GM12891 (cell line): ENCODE data around the gene FNDC3B.

Source experiments
- DNase-seq: peaks from one replicate; pipeline ENCODE4 v3.0.0; 2011; ENCODE audit warnings: low spot score; ENCODE audit not compliant: insufficient read length
- FAIRE-seq: peaks from 2 replicates; lab custom pipeline; 2011; peaks lifted over from hg19 to GRCh38; lab: Jason Lieb, UNC
- PAX5 ChIP-seq: IDR thresholded peaks from 2 replicates; pipeline ENCODE4 v1.6.1; 2011; ENCODE audit warnings: low read length, moderate library complexity, mild to moderate bottlenecking; ENCODE audit not compliant: insufficient read depth, severe bottlenecking
- POLR2A ChIP-seq: IDR thresholded peaks from 2 replicates; pipeline ENCODE4 v1.6.1; 2011; ENCODE audit warnings: low read depth, low read length, control low read depth
- POLR2AphosphoS5 ChIP-seq: IDR thresholded peaks from 2 replicates; pipeline ENCODE4 v1.6.1; 2011; ENCODE audit warnings: low read depth, low read length, control low read depth
- POU2F2 ChIP-seq: IDR thresholded peaks from 2 replicates; pipeline ENCODE4 v1.6.1; 2011; ENCODE audit warnings: low read depth, mild to moderate bottlenecking, control low read depth, low read length, moderate library complexity
- SPI1 ChIP-seq: IDR thresholded peaks from 2 replicates; pipeline ENCODE4 v1.6.1; 2011; ENCODE audit warnings: low read depth, low read length, control low read depth
- TAF1 ChIP-seq: IDR thresholded peaks from 2 replicates; pipeline ENCODE4 v1.6.1; 2011; ENCODE audit warnings: low read depth, low read length, control low read depth

The FNDC3B gene

GRCh38 chr3:172097585-172097984 lies 58.2 kb downstream of the FNDC3B start:
- DNase-seq (no peak), FAIRE-seq (no peak)
- no peak for TF ChIP-seq POU2F2
- TF ChIP-seq POLR2AphosphoS5 = no peak
- TF ChIP-seq TAF1 = no peak
- TF ChIP-seq SPI1 = no peak
- TF ChIP-seq POLR2A = no peak
- TF ChIP-seq PAX5 = no peak

- TF ChIP-seq PAX5 (no peak), SPI1 (no peak), TAF1 (no peak), POLR2A (no peak), POLR2AphosphoS5 (no peak), POU2F2 (no peak)
- FAIRE-seq (no peak), DNase-seq (no peak)
Measured at GRCh38 chr3:172098698-172099494, 59.5 kb downstream of the FNDC3B start.

- FAIRE-seq = no peak
Measured at GRCh38 chr3:172099495-172099808, 60.1 kb downstream of the FNDC3B start.

GRCh38 chr3:172100482-172100881 lies 61.1 kb downstream of the FNDC3B start:
- TF ChIP-seq SPI1 = no peak
- no peak for TF ChIP-seq PAX5
- TF ChIP-seq TAF1 = no peak
- no peak for TF ChIP-seq POU2F2
- no peak for TF ChIP-seq POLR2AphosphoS5
- no peak for TF ChIP-seq POLR2A
- DNase-seq = no peak
- no peak for FAIRE-seq

More at GRCh38 chr3:172099495-172099808, 60.1 kb downstream of the FNDC3B start:
- DNase-seq = no peak
- no peak for TF ChIP-seq PAX5
- TF ChIP-seq POU2F2 = no peak
- no peak for TF ChIP-seq POLR2AphosphoS5

GRCh38 chr3:172101107-172101506 lies 61.7 kb downstream of the FNDC3B start:
- TF ChIP-seq PAX5 = no peak
- TF ChIP-seq TAF1 = no peak
- TF ChIP-seq POU2F2 = no peak
- no peak for TF ChIP-seq POLR2AphosphoS5
- no peak for TF ChIP-seq POLR2A
- no peak for TF ChIP-seq SPI1
- FAIRE-seq (no peak), DNase-seq (no peak)

- FAIRE-seq (no peak), DNase-seq (no peak)
- TF ChIP-seq TAF1 (no peak), SPI1 (peak; percentile 54)
Measured at GRCh38 chr3:172102123-172102882, 62.9 kb downstream of the FNDC3B start.

GRCh38 chr3:172102883-172103310 lies 63.5 kb downstream of the FNDC3B start:
- DNase-seq (no peak), FAIRE-seq (no peak)
- TF ChIP-seq POU2F2 (no peak), TAF1 (no peak), PAX5 (no peak)

- TF ChIP-seq PAX5 = no peak
- no peak for TF ChIP-seq POLR2AphosphoS5
- TF ChIP-seq SPI1 = no peak
- no peak for TF ChIP-seq POLR2A
- TF ChIP-seq POU2F2 = no peak
- no peak for TF ChIP-seq TAF1
- FAIRE-seq (no peak), DNase-seq (no peak)
Measured at GRCh38 chr3:172103724-172104123, 64.3 kb downstream of the FNDC3B start.

GRCh38 chr3:172104471-172105072 lies 65.2 kb downstream of the FNDC3B start:
- no peak for FAIRE-seq

More at GRCh38 chr3:172104471-172105072, 65.2 kb downstream of the FNDC3B start:
- no peak for TF ChIP-seq POLR2AphosphoS5
- TF ChIP-seq POLR2A = no peak
- TF ChIP-seq PAX5 = no peak
- TF ChIP-seq TAF1 = no peak
- no peak for TF ChIP-seq SPI1
- TF ChIP-seq POU2F2 = no peak
- no peak for DNase-seq
